Measurements from ENCODE around the gene TANK.
"Not testable (repeated sequence)": the region's sequence is repeated elsewhere in the genome, so short reads cannot be mapped to it uniquely, and the experiment has no call there.

The TANK gene

DNA sequence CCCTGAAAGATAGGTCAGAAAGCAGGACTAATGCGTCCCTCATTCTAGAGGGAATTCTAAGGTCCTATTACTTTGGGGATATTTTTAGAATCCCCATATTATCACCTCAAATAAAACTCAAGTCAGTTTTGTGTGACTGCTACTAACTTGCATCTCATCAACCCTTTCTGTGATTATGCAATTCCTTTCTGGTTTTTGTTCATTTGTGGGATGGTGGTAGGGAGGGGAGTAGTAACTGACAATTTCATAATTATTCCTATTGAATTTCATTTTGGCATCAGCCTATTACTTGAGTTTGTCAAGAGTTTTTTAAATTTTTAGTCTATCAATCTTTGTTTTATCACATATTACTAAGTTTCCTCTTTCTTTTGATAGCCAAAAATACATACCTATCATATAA, 28.4 kb upstream of the TANK start:
- no peaks in the 10 kb centered on the region for H3K79me2 ChIP-seq (ENCODE audit: insufficient read depth, low read length)
- H3K4me1 ChIP-seq (ENCODE audit: insufficient read depth, low read length, poor library complexity, severe bottlenecking), result peaks cover 20% of the 10 kb centered on the region
- H3K4me3 ChIP-seq (ENCODE audit: low read length, poor library complexity, severe bottlenecking), result no peak overlapping the region
- no peaks in the 10 kb centered on the region for H3K9me3 ChIP-seq (ENCODE audit: insufficient read depth, low read depth, low read length)
- no peak overlapping the region for H3K4me2 ChIP-seq (ENCODE audit: low read depth, low read length, poor library complexity, severe bottlenecking)
- H3K9ac ChIP-seq (ENCODE audit: low read depth, low read length, poor library complexity, severe bottlenecking), result no peak overlapping the region
- no peaks in the 10 kb centered on the region for H3K36me3 ChIP-seq (ENCODE audit: insufficient read depth, low read length)
- H3K27me3 ChIP-seq (ENCODE audit: insufficient read depth, low read length, poor library complexity, severe bottlenecking), result no peaks in the 10 kb centered on the region
- no peak for TF ChIP-seq EZH2phosphoT487 (IDR thresholded peaks at IDR 0.05; ENCODE audit: borderline replicate concordance)
- TF ChIP-seq, protein P1, sequence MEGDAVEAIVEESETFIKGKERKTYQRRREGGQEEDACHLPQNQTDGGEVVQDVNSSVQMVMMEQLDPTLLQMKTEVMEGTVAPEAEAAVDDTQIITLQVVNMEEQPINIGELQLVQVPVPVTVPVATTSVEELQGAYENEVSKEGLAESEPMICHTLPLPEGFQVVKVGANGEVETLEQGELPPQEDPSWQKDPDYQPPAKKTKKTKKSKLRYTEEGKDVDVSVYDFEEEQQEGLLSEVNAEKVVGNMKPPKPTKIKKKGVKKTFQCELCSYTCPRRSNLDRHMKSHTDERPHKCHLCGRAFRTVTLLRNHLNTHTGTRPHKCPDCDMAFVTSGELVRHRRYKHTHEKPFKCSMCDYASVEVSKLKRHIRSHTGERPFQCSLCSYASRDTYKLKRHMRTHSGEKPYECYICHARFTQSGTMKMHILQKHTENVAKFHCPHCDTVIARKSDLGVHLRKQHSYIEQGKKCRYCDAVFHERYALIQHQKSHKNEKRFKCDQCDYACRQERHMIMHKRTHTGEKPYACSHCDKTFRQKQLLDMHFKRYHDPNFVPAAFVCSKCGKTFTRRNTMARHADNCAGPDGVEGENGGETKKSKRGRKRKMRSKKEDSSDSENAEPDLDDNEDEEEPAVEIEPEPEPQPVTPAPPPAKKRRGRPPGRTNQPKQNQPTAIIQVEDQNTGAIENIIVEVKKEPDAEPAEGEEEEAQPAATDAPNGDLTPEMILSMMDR (conservative IDR thresholded peaks at IDR 0.05; ENCODE audit: low read length), result no peak
- H3F3A ChIP-seq (ENCODE audit: low read depth), result no peaks in the 10 kb centered on the region
- H2AFZ ChIP-seq (ENCODE audit: low read length), result no peak overlapping the region
- no peaks in the 10 kb centered on the region for H4K20me1 ChIP-seq (ENCODE audit: insufficient read depth, low read length, poor library complexity, severe bottlenecking)
- H3K9me2 ChIP-seq (replicated peaks; ENCODE audit: low read depth, low read length), result no peaks in the 10 kb centered on the region

DNA sequence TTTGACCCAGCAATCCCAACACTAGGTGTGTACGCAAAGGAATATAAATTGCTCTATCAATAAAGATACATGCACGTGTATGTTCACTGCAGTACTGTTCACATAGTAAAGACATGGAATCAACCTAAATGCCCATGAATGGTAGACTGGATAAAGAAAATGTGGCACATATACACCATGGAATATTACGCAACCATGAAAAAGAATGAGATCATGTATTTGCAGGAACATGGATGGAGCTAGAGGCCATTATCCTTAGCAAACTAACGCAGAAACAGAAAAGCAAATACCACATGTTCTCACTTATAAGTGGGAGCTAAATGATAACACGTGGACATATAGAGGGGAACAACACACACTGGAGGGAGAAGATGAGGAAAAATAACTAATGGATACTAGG, 27.8 kb upstream of the TANK start:
- not testable (repeated sequence) for H3K36me3 ChIP-seq (ENCODE audit: insufficient read depth, low read length); H4K20me1 ChIP-seq (ENCODE audit: insufficient read depth, low read length, poor library complexity, severe bottlenecking); H3K79me2 ChIP-seq (ENCODE audit: insufficient read depth, low read length); H2AFZ ChIP-seq (ENCODE audit: low read length); H3K9ac ChIP-seq (ENCODE audit: low read depth, low read length, poor library complexity, severe bottlenecking); H3K27me3 ChIP-seq (ENCODE audit: insufficient read depth, low read length, poor library complexity, severe bottlenecking); H3F3A ChIP-seq (ENCODE audit: low read depth); H3K4me3 ChIP-seq (ENCODE audit: low read length, poor library complexity, severe bottlenecking); H3K9me3 ChIP-seq (ENCODE audit: insufficient read depth, low read depth, low read length); H3K9me2 ChIP-seq (replicated peaks; ENCODE audit: low read depth, low read length); H3K4me2 ChIP-seq (ENCODE audit: low read depth, low read length, poor library complexity, severe bottlenecking)
- H3K4me1 ChIP-seq (ENCODE audit: insufficient read depth, low read length, poor library complexity, severe bottlenecking), result peaks cover 22% of the 10 kb centered on the region

DNA sequence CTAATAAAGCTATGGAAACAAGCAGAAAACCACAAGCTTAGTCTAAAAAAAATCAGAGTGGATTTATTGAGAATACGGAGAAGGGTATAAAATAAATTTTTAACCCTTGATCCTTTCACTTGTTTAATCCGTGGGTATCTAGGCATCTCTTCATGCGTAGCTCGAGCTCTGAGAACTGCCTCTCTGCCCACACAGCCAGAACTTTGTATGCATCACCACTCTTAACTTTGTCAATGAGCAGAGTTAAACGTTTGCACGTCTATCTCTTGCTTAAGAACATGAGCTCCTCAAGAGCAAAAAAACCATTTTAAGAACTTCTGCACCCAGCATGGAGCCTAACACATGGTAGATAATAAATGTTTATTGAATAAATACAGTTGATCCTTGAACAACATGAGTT, 26.9 kb upstream of the TANK start:
- H3K9me2 ChIP-seq (replicated peaks; ENCODE audit: low read depth, low read length), result no peaks in the 10 kb centered on the region
- TF ChIP-seq EZH2phosphoT487 (IDR thresholded peaks at IDR 0.05; ENCODE audit: borderline replicate concordance), result no peak
- TF ChIP-seq, protein P1 (conservative IDR thresholded peaks at IDR 0.05; ENCODE audit: low read length), result no peak
- H3K4me1 ChIP-seq (ENCODE audit: insufficient read depth, low read length, poor library complexity, severe bottlenecking), result peaks cover 22% of the 10 kb centered on the region
- H3K36me3 ChIP-seq (ENCODE audit: insufficient read depth, low read length), result no peaks in the 10 kb centered on the region
- no peak overlapping the region for H3K4me2 ChIP-seq (ENCODE audit: low read depth, low read length, poor library complexity, severe bottlenecking)
- no peak overlapping the region for H2AFZ ChIP-seq (ENCODE audit: low read length)
- no peaks in the 10 kb centered on the region for H3F3A ChIP-seq (ENCODE audit: low read depth)
- no peaks in the 10 kb centered on the region for H4K20me1 ChIP-seq (ENCODE audit: insufficient read depth, low read length, poor library complexity, severe bottlenecking)
- no peak overlapping the region for H3K4me3 ChIP-seq (ENCODE audit: low read length, poor library complexity, severe bottlenecking)
- no peaks in the 10 kb centered on the region for H3K9me3 ChIP-seq (ENCODE audit: insufficient read depth, low read depth, low read length)
- no peak overlapping the region for H3K9ac ChIP-seq (ENCODE audit: low read depth, low read length, poor library complexity, severe bottlenecking)
- no peaks in the 10 kb centered on the region for H3K27me3 ChIP-seq (ENCODE audit: insufficient read depth, low read length, poor library complexity, severe bottlenecking)
- H3K79me2 ChIP-seq (ENCODE audit: insufficient read depth, low read length), result no peaks in the 10 kb centered on the region
